GM19025 (cell line): Measurements from ENCODE around the gene CENPS.
"Not testable (repeated sequence)": the region's sequence is repeated elsewhere in the genome, so short reads cannot be mapped to it uniquely, and the experiment has no call there.

Experiments used
- ATAC-seq: cut with Tn5 transposase; IDR thresholded peaks from one replicate; pipeline ENCODE4 v1.9.1; 2021; ENCODE audit warnings: mild to moderate bottlenecking, low read depth, moderate library complexity; ENCODE audit not compliant: unreplicated experiment

Gene CENPS

DNA sequence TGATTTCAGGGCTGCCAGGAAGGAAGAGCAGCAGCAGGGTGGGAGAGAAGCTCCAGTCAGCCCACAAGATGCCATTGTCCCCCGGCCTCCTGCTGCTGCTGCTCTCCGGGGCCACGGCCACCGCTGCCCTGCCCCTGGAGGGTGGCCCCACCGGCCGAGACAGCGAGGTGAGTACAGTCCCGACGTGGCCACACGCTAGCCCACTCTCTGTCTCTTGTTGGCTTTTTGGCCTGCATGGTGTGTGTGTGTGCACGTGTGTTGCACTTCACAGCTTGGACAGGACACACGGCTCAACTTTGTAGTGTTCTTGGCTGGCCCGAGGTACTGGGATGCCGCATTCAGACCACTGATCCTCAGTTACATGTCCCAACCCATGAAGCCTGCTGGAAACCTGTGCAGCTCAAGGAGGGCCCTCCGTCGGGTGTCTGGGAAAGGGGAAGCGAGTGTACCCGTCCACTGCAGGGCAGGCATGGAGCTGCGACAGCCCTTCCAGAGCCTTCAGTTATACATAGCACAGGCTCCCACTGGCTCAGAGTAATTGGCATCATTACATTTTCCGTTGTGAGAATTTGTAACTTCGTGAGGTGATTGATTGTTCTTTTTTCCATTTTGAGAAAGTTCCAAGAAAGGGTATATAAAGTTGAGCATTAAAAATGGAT lies 20.1 kb downstream of the CENPS start:
- no peak for ATAC-seq

DNA sequence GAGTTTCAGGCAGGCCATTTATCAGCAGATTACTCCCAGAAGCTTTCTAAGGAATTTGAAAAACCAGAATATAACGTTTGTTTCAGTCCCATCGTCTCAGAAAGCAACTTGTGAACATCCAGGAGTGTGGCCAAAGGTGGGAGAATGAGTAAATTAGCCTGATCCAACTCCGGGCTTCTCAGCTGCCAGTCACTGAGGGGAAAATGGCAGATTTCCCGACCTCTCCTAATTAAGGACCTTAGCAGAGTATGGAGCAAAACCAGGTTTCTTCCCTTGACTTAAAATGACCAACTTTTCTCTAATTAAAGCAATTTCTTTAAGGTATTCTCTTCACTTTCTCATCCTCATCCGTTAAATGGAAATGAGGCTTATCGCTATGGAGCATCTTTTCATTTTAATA lies 20.6 kb downstream of the CENPS start:
- no peak for ATAC-seq

DNA sequence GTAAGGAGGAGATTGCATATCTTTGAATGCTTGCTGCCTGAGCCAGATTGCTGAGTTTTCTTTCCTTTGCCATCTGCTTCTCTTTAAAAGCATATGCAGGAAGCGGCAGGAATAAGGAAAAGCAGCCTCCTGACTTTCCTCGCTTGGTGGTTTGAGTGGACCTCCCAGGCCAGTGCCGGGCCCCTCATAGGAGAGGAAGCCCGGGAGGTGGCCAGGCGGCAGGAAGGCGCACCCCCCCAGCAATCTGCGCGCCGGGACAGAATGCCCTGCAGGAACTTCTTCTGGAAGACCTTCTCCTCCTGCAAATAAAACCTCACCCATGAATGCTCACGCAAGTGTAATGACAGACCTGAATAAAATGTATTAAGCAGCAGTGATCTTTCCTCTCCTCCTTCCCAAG lies 21.1 kb downstream of the CENPS start:
- no peak for ATAC-seq

DNA sequence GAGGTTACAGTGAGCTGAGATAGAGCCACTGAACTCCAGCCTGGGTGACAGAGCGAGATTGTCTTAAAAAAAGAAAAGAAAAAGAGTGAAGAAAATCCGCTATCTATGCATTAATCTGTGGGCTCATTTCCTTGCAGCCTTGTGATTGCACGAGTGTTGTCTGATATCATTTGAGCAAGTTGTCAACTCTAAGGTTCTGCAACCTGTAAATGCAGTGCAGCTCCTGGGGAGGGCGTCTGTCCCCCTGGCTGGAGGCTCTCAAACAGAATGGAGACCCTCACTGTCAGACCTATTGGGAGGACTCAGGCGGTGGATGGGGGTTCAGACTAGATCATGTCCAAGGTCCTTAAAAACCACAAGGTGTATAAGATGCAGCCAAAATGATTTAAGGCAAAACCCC lies 25.8 kb downstream of the CENPS start:
- no peak for ATAC-seq

DNA sequence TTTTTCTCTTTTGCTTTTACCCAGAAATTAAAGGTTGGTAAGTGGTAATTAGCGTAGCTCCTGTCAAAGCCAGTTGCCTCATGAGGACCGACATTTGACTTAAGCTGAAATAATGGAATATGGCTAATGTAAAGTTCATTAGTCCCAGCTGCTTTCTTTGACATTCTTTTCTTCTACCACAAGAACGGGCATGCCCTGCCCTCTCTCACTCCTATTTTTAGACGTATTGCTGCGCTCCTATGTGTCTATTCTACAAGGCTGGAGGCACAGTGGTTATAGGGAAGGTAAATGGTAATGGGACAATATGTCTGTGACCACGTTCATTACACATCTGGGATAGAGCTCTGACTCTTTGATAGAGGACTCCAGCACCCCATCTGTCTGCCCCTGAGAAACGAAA lies 26.4 kb downstream of the CENPS start:
- ATAC-seq = no peak

DNA sequence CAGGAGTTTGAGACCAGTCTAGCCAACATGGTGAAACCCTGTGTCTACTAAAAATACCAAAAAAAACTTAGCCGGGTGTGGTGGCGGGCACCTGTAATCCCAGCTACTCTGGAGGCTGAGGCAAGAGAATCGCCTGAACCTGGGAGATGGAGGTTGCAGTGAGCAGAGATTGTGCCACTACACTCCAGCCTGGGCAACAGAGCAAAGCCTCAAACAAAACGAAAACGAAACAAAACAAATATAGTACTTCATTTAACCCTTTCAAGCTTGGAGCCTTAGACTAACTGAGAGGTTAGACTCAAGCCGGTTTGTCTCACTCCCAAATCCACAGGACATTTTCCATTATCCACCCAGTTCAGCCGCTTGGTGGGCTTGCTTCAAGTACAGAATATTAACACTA lies 27.2 kb downstream of the CENPS start:
- ATAC-seq = not testable (repeated sequence)

DNA sequence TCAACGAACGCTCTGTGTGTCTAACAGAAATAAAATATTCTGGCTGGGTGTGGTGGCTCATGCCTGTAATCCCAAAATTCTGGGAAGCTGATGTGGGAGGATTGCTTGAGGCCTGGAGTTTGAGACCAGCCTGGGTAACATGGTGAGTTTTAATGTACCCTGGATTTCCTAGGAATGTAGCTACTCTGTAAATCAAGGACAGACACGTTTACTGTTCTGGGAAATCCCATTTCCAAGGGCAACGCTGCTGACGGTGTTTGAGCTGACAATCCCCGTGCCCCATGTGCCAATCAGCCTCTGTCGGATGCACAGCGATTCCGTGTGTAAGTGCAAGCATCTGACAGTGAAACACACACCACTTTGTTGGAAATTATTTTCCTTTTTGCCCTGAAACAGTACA lies 27.6 kb downstream of the CENPS start:
- no peak for ATAC-seq

DNA sequence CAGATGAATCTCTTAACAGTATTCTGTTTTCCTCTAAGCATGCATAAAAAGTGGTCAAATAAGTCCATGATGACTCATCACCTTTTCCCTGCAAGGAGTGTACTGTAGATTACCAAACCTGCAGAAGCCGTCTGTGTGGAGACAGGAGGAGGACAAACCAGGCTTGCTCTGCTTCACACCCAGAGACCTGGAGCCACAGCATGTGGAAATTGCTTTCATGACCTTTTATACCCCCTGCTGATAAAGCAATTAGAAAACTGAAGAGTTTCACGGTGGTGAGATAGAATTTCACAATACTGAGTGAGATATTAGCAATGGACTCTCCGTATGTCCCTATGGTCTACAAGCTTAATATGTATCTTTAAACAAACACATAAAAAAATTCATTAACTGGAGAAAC lies 29.0 kb downstream of the CENPS start:
- no peak for ATAC-seq

DNA sequence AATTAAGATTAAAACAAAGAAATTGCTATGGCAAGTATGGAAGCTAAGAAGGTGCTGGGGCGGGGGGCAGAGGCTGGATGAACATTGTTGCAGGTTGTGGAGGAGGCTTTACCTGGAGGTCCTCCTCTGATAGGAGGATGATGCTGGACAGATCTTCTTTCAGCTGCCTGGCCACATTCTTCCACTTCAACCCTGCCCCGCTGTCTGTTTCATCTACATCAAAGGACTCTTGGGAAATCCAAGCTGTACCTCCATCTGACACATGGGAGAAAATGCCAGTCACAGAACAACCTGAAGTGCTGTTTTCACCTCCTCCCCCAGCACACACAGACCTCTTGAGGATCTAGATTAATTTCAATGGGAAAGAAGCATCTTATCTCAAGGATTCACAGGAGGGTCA lies 36.8 kb downstream of the CENPS start:
- ATAC-seq = no peak

DNA sequence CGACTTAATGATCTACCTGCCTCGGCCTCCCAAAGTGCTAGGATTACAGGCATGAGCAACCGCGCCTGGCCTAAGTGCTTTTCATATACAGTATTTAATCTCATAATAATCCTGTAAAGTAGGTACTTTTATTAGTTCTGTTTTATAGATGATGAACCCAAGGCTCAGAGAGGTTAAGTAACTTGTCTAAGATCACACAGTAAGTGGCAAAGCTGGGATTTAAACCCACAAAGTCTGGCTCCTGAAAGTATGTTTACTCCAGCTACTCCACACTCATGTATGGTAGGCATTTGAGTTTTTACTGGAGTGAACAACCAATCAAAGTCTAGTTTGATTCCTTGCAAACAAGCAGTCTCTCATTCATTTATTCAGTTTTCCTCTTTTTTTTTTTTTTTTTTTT lies 39.8 kb downstream of the CENPS start:
- no peak for ATAC-seq

DNA sequence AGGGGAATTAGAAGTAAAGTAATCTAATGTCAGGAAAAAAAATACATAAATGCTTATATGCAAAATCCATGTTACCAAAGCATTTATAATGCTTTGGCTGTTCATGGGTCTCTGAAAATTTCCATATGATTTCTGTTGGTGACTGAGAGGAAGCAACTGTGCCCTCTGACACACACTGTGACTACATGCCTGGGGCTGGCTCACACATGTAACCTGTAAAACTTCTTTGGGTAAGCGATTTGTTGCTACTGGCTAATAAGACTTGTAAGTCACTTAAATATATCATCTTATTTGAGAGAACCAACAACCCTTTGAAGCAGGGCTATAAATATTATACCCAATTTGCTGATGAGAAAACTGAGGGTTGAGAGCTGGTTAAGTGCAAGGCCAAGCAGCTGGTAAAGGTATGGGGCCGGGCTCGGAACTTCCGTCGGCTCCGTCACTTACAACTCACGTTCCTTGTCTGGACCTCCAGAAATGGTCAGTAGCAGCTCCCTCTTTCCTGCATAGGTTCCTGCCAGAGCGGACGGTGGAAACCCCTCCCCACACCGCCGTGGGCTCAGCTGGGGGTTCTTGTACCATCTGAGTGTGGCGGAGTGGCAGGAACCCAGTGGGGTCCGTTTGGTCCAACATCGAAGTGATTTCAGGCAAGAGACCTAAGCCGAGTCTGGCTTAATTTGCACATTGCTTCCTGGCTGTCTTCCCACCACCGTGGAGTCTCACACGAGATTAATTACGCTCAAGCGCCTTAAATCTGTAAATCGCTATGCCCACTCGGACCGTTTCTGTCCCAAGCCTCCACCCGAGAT lies 41.4 kb downstream of the CENPS start:
- ATAC-seq = no peak

DNA sequence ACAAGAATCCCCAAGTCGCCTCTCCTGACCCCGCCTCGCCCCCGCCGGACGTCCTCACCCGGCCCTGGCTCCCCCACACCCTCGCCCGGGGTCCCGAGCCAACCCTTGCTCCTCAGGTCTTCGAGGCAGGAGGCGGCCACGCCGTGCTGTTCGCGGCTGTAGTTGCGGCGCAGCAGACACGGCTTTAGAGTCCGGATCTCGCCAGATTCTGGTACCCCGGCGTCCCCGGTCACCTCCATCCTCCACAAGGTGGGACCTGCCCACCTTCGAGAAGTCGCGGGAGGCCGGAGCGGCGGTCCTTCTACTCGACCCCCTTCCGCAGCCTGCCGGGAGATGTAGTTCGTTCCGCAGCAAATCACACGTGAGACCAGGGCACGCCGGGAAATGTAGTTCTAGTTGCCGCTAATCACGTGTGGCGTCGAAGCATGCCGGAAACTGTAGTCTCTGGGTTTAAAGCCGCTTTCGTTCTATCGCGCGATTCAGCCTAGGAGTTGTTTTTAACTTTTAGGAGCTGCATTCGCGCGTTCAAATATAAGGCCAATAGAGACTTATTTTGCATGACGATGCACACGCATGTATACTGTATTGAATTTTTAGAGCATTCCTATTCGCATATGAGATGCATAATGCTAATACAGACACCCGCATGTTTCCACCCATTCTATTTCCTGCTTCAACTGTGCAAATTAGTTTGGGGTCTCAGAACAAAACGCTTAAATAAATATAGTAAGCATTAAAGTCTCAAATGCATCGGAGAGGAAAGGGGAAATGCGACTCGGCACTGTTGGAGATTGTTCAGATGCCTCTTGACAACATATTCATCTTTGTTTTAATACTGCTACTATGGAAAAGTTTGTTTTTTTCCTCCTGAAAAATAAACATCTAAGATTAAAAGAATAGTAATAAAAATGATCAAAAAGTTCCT lies 42.2 kb downstream of the CENPS start, which contains the start of gene DFFA:
TSS of gene DFFA (minus strand) at position 310 of the 925 bp plus-strand sequence. CDS start at position 239, 71 bp downstream.
- peak; percentile 76 for ATAC-seq

DNA sequence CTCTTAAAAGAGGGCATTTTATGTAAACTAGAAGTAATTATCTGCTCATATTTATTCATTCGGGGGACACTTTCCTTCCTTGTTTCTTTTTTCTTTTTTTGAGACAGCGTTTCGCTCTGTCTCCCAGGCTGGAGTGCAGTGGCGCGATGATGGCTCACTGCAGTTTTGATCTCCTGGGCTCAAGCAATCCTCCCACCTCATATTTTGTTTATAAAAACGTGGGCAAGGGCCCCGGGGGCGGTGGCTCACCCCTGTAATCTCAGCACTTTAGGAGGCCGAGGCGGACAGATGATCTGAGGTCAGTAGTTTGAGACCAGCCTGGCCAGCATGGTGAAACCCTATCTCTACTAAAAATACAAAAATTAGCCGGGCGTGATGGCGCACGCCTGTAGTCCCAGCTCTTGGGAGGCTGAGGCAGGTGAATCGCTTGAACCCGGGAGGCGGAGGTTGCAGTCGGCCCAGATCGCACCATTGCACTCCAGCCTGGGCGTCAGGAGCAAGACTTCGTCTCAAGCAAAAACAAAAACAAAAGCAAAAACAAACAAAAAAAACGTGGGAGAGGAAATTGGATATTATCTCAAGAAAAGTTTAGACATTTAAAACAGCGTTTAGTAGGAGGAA lies 43.0 kb downstream of the CENPS start:
- ATAC-seq = no peak

DNA sequence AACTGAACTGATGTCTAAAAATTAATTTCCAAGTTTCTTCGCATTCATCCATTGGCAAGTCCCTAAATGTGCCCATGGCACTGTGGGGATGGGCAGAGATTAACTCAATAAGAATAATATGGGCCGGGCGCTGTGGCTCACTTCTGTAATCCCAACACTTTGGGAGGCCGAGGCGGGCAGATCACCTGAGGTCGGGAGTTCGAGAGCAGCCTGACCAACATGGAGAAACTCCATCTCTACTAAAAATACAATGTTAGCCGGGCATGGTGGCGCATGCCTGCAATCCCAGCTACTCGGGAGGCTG lies 44.0 kb downstream of the CENPS start:
- ATAC-seq = not testable (repeated sequence)

DNA sequence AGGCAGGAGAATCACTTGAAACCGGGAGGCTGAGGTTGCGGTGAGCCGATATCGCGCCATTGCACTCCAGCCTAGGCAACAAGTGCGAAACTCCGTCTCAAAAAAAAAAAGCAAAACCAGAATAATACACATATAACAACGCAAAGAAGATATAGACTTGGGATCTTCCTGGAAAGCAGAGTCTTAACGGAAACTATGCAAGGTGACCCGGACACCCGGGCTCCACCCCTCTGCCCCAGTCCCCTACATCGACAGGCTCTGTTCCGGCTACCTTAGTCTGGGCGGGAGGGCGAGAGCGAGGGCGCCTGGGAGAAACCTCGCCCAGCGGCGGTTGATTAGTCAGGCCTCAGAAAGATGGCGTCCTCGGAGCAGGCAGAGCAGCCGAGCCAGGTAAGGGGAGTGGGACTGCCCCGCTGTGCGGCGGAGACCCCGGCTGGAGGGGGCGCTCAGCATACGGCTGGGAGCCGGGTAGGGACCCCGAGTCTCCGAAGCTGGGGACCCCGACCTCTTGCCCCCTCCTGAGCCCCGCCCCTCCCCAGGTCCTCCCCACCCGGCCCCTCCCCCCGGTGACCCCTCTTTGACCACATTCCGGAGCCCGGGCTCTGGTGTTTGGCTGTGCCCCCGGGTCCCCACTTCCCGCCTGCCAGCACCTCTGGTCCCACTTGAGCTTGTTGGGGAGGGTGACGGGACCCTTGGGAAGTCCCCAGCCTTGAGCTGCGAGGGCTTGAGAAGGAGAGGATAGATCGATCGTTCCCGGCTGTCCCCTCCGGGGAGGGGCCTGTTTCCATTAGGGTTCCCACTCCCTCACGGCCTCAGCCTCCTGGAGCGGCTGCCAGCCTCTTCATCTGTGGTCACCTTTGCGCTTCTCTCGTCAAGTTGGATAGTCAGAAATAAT lies 44.6 kb downstream of the CENPS start, which contains the start of gene PEX14:
TSS of gene PEX14 (plus strand) at position 338 of the 895 bp plus-strand sequence. CDS start at position 355, 17 bp downstream.
- ATAC-seq = peak; percentile 65

DNA sequence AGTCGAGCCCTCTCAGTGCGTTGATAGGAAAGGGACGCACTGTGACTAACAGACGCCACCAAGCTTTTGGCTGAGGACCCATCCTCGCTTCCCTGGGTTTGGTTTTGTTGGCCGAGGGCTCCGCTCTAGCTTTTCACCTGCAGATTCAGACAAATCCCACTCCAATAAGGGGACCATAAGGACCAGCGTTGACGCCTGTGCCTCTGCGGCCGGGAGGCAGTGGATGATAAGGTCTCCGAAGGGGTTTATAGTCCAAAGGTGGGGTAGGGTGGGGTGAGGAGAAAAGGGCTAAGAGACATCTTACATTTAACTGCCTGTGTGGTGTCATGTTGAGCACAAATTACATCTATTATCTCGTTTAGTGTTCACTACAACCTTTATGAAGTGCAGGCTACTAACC lies 45.3 kb downstream of the CENPS start:
- no peak for ATAC-seq

DNA sequence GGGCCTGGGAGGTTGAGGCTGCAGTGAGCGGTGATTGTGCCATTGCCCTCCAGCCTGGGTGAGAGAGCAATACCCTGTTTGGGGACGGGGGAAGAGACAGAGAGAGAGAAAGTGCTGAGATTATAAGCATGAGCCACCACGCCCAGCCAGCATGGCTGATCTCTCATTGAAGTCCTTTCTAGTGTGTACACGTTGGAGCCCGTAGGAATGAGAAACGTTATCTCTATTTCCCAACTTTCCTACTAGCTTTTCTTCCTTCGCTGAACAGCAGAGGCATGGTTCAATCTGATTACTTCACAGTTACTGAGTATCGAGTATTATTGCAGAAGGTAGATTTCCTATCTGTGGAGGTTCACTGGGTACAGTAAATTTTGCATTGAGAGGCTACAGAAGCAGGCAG lies 49.1 kb downstream of the CENPS start:
- ATAC-seq = no peak

DNA sequence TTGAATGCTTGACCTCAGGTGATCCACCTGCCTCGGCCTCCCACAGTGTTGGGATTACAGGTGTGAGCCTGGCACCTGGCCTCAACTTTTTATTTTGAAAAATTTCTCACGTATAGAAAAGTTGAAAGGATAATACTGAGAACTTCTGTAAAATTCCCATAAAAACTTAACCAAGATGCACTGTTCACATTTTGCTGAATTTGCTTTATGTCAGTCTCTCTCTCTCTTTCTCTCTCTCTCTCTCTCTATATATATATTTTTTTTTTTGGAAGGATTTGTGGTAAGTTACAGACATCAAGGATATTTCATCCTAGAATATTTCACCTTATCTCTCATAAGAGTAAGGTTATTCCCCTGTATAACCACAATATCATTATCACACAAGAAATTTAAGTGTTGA lies 50.4 kb downstream of the CENPS start:
- no peak for ATAC-seq

DNA sequence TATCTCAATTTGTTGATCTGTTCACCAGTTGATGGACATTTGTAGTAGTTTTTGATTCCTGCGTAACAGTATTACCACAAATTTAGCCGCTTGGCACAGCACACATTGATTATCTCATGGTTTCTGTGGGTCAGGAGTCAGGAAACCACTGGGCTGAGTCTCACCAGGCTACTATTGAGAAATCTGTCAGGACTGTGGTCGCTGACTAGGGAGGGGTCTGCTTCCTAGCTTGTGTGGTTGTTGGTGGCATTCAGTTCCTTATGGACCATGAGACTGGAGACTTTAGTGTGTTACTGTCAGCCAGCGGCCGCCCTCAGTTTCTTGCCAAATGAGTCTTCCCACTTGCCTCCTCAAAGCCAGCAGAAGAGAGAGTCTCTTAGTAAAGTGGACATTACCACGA lies 54.3 kb downstream of the CENPS start:
- no peak for ATAC-seq
